Measurements from ENCODE around the gene PHETA2.

GRCh38 chr22:42035256-42035655 is 38.8 kb upstream of the PHETA2 start:
- TF ChIP-seq CTCF (IDR thresholded peaks at IDR 0.05), result no peak
- TF ChIP-seq POLR2A (IDR thresholded peaks at IDR 0.05; ENCODE audit: low read depth), result no peak
- no peak for TF ChIP-seq EP300 (IDR thresholded peaks at IDR 0.05)

Measured in esophagus muscularis mucosa (tissue), 4 donors.